ENCODE results near the gene CLNK.

CLNK gene, protein sequence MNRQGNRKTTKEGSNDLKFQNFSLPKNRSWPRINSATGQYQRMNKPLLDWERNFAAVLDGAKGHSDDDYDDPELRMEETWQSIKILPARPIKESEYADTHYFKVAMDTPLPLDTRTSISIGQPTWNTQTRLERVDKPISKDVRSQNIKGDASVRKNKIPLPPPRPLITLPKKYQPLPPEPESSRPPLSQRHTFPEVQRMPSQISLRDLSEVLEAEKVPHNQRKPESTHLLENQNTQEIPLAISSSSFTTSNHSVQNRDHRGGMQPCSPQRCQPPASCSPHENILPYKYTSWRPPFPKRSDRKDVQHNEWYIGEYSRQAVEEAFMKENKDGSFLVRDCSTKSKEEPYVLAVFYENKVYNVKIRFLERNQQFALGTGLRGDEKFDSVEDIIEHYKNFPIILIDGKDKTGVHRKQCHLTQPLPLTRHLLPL

DNA sequence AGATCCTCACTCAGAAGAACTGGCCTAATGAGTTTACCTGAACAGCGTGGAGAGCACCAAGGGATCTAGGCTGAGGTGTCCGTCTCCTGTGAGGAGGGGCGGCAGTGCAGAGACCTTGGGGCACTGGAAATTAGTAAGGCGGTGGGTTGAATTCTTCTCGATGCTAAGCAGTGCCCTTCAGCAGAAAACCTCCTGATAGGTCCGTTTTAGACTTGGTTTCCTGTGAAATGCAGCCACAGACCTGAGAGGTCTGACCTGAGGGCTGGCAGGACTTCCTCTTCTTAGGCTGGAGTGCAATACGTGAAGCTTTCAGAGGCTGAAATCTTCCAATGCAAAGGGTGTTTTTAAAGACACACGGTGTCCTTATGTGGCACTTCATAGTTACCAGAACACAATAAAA is at the start of gene CLNK:
Gene CLNK (minus strand): TSS at position 138 of the 400 bp plus-strand sequence. CDS start 16,899 bp downstream, outside the sequence.
- DNase-seq, result no peak

DNA sequence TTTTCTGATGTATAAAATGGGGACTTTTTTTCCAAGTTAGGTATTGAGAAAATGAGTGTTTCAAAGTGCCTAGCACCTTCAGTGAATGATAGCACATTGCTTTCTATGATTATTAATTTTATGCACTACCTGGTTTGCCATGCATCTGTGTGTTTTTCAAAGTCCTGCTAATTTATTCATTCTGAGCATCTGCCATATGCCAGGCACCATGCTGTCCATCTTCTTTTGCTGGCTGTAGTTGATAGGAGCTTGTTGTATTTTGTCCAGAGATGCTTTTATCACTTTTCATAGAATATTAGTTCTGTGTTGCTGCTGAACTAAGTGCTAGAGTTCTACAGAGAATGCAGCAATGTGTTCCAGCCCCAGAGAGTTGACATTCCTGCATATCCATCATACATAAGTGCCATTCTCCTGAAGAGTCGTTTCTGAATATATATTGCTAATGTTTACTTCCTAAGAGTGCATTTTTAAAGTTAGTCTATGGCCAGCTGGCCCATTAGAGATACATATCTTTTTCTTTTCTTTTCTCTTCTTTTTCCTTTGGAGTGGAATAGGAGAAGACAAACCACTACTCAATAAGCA is 49.0 kb upstream of the CLNK start:
- no peak for DNase-seq

DNA sequence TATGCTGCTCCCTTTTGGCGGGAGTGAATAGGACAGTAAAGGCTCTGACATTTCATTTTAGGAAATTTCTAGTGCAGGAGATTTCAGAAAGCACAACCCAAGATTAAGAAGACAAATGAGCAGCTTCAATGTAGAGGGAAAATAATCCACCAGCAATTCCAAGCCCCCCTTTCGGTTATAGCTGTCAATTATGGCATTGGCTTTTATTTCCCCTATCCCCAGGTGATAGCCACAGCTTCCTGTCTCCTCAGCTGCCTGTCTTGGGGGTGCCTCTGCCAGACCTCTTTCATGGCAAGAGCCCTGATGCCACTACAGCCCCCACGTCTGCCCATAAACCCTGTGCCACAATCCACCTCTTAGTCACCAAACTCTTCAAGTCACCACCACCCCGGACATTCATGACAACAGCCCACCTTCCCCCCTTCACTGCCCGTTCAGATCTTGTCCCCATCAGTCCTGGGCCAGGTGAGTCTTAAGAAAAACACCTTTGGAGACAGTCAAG is 48.4 kb upstream of the CLNK start:
- no peak for DNase-seq

DNA sequence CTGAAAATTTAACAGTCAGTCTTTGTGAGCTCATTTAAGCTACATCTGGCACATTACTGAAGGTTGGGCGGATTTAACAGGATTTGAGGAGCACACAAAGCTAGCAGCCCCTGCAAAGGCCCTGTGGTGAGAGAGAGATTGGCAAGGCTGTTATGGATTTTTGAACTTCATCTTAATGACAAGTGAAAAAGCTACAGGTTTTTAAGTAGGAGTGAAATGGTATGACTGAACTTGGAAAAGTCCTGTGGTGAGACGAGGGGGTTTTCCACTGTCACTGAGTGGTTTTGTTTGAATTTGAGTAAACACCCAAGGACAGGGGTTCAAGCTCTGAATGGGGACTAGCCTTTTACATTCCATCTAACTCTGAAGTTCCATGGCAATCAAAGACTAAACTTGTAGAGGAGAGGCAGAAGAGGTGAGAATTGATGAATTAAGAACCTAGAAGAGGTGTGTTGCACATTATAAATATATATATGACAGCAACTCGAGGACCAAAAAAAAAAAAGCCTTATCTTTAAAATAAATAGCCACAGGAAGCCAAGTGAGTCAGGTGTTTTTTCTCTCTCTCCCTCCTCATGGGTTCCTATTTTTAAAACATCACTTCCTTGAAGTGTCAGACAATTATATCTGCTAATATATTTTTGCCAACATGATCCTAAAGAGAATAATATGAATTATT is 47.8 kb upstream of the CLNK start:
- DNase-seq, result no peak

DNA sequence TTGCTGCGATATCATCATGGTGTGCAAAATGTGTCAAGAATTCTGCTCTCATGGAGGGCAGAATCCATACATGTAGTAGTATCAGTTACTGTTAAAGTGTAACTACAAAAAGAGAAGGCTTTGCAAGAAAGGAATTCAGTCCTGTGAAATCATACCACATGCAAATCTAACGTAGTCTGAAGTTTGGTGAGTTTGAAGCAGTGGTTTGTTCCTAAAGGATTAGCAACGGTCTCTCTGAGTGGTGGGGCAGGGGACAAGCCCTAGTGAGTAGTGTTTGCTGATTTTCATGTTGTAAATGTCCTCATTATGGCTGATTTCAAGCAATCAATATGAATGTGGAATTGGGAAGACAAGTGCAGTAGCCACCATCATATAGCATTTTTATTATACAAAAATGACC is 47.1 kb upstream of the CLNK start:
- DNase-seq, result no peak

DNA sequence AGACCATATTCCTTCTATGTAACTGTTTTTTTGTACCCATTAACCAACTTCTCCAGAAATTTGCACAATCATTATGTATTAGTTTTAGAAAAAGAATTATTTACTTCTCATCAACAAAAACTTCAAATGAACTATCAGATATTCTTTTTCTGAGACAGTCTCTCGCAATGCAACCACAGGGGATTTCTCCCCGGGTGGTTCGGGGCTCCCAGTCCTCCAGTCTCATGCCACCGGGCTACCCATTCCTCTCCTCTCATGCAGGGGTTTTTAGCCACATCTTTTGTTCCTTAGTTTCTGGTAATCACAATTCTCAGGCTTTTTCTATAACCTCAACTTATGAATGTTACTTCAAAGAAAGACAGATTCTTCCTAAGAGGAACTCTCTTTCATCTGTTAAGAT is 46.6 kb upstream of the CLNK start:
- DNase-seq, result no peak

DNA sequence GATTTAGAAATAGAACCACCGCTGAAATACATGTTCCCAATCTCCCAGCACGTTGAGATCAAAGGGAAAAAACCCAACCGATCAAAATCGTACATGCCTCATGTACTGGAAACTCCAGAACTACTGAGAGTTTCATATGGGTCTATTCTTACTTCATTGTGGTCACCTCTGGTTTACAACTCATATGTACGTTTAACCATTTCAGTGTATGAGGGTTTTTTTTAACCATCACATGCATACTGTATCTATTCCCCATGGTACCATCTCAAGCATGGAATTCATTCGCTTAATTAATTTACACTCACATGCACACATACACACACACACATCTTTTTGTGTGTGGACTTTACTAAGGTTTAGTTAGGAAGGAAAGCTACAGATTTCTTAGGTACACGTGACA is 46.0 kb upstream of the CLNK start:
- no peak for DNase-seq

DNA sequence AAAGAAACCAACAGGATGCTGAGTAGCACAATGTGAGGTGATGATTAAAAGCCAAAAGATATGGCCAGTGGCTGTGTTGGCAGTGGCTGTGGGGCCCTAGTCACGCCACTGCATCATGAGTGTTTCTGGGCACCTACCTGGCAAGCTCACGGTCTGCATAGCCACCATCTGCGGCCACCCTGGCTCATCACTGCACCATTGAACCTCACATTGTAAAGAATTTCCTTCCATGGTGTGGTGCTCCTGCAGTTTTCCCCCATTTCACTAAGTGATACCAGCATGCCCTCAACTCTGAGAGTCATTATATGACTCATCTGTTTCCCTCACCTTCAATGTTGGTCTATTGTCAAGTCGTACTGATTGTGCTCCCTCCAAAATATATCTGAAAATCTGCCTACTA is 45.5 kb upstream of the CLNK start:
- DNase-seq, result no peak

DNA sequence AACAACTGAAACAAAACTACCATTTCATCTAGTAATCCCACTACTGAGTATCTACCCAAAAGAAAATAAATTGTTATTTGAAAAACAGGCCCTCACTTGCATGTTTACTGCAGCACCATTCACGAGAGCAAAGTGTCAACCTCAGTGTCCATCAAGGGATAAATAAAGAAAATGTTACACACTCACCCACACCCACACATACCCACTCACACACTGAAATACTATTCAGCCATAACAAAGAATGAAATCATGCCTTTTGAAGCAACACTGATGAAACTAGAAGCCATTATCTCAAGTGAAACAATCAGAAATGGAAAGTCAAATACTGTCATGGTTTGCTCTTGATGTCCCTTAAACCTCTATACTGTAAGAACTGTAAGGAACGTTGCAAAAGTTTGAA is 44.8 kb upstream of the CLNK start:
- DNase-seq, result no peak

DNA sequence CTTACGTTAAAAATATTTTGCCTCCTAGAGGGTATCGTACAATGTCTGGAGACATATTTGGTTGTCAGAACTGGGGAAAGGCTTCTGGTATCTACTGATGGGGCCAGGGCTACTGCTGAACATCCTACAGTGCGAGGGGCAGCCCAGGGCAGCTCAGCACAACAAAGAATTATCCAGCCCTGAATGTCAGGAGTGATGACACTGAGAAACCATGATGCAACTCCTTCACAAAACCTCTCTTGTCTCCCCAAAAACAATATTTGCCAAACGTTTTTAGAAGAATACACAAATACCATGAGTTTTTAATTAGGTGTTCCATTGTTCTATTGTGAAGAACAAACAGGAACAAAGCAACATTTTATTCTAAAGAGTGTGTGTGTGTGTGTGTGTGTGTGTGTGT is 43.4 kb upstream of the CLNK start:
- DNase-seq, result no peak

DNA sequence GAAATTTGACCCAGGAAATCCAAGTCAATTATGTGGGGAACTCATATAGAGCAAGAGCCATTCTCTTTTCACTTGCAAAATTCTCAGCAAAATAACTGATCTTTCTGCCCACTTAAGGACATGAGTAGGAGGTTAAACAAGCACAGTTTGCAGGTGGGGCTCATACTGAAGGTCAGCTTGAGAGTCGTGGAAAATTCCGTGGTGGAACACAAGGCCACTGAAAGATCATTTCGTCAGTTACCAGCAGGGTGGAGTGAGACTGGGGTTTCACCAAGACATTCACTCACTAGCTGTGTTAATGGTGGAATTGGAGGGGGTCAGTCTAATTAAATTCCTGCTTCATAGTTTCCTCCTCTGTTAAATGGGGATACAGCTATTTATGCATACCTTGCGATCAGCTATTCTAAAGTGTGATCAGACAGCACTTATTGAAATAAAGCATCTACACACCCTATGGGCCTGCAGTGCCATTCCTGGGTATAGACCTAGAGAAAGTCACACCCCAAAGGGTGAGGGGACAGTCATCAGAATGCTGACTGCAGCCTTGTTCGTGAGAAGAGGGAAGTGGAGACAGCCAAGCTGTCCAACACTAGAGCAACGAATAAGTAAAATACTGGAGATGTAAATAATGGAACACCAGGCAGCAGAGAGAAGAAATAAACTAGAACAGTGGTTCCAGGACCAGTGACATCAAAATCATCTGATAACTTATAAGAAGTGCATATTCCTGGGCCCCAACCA is 42.7 kb upstream of the CLNK start:
- no peak for DNase-seq

DNA sequence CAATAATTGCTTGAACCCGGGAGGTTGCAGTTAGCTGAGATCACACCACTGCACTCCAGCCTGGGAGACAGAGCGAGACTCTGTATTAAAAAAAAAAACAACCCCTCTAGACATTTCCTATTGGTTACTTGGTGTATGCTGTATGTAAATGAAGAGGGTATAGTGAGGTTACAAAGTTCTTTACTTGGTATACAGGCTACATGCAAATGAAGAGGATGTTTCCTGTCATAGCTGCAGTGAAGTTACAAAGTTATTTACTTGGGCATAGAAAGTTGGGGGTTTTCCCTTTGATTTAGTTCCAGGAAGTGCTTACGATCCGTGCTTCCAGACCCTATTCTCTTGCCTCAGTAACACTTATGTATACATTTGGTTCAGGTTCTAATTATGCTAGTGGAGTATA is 38.4 kb upstream of the CLNK start:
- no peak for DNase-seq

DNA sequence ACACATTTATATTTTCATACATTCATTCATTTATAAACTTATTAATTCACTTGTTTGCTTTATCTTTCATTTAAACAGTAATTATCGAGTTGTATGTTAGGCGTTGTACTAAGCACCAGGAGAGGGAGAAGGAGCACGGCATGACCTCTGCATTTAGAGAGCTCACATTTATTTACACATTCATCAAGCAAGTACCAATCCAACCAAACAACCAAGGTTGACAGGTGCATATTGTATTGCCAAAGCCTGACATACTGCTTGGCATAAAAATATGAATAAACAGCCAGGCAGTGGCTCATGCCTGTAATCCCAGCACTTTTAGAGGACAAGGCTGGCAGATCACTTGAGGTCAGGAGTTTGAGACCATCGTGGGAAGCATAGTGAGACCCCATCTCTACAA is 37.0 kb upstream of the CLNK start:
- no peak for DNase-seq

DNA sequence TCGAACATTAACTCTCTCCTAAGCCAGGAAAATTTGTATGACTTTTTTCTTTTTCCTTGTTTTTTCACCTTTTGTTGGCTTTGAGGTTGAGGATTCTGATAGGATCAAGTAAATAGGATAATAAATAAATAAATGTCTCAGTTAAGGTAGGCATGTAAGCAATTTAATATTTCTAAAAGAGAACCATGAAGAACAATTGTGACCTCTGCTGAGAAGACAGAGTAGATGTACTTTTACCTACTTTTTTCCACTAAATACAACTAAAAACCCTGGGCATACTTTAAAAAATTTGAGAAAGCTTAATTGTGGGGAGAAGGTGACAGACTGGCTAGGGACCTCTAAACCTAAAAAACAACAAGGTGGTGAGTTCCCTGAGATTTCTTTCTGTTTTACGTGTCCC is 31.6 kb upstream of the CLNK start:
- no peak for DNase-seq

DNA sequence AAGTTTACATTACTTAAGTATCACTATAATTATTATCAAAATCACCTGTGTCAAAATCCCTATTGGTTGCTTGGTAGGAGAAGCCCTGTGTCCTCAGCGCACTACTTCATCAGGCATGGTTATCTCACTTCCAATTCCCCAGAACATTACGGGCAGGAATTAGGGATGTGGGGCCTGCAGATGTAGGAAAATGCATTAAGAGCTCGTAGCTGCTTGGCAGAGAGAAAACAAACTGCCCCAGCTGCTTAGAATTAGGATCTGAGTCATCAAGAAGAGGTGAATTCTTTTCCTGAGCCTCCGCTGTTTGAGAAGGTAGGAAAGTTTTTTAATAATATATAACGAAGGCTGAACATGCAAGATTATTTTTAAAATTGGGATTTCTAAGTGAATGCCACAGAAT is 31.1 kb upstream of the CLNK start:
- no peak for DNase-seq

DNA sequence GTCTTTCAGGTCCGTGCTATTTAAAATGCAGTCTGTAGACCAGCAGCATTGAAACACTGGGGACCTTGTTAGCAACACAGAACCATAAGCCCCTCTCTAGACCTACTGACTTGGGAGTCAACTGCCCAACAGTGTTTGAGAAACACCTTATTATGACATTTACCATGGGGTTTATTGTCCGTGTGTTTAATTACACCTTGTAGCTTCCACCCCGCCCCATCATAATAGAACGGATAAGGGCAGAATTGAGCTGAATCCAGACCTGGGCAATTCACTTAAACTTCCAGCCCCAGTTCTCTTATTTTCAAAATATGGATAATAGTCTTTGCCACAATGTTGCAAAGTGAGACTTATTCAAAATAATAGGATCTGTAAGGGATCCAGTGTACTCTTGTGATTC is 30.6 kb upstream of the CLNK start:
- no peak for DNase-seq

DNA sequence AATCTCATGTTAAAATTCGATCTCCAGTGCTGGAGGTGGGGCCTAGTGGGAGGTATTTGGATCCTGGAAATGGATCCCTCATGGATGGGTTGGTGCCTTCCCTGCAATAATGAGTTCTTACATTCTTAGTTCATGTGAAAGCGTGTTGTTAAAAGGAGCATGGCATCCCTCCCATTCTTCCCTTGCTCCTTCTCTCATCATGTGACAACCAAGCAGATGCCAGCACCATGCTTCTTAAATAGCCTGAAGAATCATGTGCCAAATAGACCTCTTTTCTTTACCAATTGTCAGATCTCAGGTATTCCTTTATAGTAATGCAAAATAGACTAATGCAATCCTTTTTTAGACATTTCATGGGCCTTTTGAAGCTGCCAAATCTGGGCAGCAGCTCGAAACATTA is 29.0 kb upstream of the CLNK start:
- DNase-seq, result no peak

DNA sequence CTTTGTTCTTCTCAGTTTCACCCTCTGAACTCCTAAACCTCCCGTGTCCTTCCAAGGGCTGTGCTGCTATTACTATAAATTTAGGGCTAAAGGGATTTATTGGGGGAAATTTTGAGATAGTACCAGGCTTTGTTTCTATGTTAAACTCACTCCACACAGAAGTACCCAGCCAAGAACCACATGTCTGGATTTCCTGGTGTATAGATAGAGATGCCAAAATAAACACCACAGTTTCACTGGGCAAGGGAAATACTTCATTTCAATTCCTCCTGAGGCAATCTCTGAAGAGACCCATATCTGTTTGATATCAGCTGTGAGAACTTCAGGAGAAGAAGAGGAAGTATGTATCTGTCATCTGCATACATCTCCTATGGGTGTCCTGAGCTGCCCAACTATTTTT is 21.7 kb upstream of the CLNK start:
- DNase-seq, result no peak

DNA sequence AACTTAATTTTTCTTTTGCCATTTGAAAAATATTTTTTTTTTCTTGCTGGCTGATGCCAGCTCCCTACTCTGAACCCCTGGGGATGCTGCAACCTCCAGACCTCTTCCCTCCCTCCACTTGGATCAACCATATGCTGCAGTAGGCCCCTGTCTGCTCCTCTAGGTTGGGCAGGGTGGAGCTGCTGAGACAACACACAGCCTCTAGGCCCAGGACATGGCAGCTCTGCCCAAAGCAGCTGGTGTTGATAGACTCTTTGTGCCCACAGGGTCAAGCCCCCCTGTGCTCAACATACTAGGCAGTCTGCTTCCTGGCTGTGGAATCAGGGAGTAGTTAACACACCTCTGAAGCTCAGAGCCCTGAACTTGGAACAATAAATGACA is 19.9 kb upstream of the CLNK start:
- DNase-seq, result no peak

DNA sequence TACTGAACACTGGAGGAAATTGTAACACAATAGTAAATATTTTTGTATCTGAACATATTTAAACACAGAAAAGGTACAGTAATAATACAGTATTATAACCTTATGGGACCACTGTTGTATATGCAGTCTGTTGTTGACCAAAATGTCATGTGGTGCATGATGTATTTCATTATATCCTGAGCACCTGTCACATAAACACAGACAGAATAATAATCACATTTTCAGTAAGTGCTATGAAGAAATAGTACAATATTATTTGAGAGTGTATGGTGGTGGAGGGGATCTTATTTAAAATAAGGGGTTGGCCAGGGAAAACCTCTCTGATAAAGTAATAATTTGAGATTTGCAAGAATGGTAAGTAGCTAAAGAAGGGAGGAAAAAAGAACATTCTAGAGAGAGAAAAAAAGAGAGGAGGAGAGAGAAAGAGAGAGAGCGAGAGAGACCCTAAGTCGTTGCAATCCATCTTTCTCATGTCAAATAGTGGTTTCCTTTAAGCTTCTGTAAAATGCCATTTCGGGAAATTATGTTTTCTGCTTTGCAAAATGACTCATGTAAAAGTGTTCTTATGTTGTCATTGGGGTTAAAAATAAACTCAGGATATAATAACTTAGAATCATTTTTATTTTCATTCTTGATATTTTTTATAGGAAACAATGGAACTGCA is 19.3 kb upstream of the CLNK start:
- no peak for DNase-seq

DNA sequence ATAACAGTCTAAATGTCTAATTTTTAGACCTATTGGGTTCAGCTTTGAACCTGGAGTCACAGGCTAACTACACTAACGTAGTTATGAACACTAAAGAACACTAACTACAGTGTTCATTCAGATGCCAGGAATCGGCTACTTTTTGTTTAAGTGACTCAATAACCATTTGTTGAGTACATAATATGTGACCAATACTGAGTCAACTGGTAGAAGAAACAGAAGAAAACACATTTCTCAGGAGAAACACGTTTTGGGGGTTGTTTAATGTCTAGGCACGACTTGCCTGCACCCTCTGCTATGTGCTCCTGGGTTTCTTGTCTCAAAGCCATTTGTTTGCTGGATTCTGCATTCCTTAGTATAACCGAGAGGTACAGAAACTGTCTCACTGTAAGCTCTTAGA is 18.6 kb upstream of the CLNK start:
- no peak for DNase-seq

DNA sequence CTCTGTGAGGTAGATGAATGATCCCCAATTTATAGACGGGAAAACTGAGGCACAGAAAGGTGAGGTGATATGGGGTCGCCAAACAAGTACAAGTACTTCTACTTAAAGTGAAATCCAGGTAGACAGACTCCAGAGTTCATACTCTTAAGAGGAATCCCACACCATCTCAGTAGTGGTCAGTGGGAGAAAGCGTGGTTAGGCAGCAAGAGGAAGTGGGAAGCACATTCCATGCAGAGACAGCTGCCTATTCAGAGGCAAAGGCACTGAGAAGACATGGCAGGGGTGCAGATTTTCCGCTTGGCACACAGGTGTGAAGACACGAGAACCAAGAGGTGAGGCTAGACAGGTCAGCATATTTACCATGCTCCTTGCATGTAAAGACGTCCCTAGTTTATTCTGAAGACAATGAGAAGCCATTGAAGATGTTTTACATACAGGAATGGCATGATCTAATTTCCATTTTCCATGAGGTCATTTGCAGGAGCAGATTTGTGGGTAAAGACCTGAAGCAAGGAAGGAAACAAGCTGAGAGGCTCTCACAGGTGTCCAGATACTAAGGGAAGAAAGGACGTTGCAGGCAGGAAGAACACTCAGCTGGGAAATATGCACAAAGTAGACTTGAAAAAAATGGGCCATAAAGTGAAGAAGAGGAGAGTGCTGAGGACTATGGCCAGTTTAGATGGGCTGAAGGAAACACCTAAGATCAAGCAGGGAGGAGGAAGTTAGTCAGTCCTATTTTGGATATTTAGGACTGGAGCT is 17.3 kb upstream of the CLNK start:
- no peak for DNase-seq
